GM18519 (cell line): Measurements from ENCODE around the gene FAM120B.

Source experiments
- ATAC-seq: cut with Tn5 transposase; IDR thresholded peaks from one replicate; pipeline ENCODE4 v1.9.1; 2021; ENCODE audit warnings: mild to moderate bottlenecking, moderate library complexity; ENCODE audit not compliant: unreplicated experiment, low FRiP score

Gene FAM120B

DNA sequence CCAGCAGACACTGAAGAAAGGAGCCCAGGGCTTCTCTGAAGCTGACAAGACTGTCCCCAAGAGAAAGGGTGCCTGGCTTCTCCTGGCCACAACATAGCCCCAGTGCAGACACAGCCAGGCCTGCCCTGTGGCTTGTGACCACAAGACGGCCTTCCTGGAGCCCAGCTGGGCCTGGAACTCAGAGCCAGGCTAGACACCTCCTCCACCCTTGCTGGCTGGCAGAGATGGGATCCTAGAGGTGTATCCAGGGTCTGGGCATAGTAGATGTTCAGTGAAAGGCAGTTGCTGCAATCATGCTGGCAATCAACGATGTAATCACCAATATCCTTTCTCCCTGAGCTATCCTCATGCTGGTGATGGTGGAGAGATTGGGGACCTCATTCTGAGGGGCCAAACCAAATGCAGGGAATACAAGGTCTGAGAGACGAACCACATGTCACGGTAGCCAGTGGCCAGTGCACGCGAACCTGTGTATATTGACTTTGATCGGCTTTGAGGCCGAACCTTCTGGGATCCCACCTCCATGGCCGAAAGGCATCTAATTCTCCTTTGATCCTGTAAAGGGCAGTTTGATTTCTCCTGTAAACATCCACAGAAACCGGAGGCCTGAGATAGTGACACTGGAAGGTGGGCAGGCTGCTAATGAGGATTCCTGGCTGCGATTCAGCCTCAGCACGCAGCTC, 131.3 kb downstream of the FAM120B start:
- no peak for ATAC-seq

DNA sequence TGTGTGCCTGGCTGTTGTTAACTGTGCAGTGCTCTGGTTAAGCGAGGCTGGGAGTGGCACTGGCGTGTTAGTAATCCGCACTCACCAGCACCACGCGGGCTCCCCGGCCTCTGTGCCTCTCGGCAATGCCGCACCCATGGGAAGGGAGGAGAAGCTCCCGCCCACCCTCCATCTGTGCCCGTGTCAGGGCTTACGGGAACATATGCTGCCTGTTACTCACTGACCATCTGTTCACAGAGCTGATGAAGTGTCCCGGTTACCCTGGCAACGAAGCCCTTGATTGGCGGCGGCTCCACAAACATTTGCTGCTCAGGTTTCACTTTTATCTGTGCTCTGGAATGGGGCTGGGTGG, 131.8 kb downstream of the FAM120B start:
- ATAC-seq = peak; percentile 62

DNA sequence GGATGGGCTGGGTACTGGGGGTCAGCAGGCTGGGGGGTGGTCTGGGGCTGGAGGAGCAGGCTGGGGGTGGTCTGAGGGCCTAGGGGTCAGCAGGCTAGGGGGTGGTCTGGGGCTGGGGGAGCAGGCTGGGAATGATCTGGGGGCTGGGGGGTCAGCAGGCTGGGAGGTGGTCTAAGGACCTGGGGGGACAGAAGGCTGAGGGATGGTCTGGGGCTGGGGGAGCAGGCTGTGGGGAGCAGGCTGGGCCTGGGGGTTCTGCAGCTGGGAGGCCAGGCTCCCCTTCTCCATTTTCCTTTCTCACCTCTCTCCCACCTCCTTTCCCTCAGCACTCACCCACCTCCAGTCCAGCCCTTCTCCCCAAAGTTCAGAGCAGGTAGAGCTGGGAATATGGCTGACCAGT, 132.3 kb downstream of the FAM120B start:
- ATAC-seq = no peak

DNA sequence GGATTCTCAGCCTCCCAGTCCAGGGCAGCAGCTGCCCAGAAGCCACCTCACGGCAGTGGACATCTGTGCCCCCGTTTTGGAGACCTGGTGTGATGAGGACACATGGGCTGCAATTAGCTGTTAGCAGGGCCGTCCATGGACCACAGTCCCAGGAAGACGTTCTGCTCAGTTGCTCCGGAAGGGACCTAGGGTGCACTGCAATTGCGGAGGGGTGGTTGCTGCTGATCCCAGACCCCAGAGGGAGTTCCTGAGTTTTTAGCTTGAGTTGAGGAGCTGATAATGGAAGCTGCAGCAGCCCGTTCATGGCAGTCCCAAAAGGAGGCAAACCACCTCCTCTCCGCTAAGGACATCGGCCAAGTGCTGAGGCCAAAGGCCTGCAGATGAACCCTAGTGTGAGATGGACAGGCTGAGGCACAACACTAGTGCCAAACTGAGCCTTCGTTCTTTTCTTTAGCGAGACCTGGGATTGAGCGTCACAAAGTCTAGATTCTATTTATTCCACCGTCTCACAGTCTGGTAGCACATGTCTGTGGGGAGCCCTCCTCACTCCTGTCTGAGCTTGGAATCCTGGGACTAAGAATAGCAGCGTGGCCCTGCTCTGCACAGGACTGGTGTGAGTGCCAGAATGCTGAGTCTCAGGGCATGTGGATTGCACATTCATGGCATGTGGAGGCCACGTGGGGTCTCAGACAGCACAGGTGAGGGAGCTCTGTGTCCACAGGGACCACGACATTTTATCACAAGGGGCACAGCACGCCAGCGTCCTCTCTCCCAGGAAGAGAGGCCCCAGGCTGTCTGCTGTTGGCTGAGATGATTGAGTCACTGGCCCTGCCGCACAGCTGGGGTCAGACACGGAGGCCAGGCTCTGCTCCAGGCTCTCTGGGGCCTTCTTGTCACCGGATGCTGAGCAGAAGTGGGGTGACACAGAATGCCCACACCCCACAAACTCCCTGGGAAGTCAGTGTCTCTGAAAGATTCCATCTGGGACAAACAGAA, 133.1 kb downstream of the FAM120B start:
- ATAC-seq = no peak

DNA sequence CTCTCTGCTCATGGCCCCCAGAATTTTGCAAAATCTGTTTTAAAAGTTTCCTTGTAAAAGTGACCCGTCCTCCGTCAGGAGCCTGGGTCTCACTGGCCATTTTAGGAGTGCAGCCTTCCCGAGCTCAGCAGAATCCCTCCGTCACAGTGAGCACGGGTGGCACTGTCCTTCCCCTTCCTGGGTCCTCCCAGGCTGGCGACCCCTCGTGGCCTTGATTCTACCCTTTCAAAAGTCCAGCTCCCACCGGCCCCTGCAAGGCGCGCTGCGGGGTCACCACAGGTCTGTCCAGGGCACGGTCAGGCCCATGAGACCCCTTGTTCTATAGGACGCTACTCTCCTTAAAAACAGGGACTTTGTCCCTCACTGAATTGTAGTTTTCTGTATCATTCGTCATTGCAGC, 133.9 kb downstream of the FAM120B start:
- ATAC-seq = no peak

DNA sequence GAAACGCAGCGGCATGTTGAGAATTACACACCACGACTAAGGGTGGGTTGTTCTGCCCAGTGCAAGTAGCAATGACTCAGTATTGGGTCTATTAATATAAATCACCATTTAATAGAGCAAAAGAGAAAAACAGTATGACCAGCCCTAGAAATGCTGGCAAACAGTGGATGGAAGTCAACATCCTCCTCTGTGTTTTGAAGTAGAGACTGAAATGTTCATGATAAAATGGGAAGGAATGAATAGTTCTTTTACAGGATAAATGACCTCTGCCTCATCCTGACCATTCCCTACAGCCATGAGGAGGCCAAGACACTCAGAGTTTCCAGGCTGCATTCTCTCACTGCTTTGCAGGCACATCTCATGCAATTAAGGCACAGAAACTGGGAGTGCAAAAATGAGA, 134.8 kb downstream of the FAM120B start:
- ATAC-seq = no peak

DNA sequence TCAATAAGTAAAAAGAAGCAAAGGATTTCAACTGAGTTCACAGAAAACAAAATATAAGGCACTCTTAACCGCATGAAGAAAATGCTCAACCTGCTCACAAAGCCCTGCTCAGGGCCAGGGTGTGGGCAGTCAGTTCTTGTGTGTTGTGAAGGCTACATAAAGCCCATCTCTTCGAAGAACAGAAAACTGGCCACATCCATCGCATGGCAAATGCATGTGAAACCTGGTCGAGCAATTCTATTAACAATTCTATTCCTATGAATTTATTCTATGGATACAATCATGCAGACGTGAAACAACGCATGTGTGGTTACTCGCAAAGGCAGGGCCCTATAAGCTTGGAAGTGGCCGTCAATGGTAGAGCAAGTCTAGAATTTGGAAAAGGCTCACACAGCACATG, 136.0 kb downstream of the FAM120B start:
- no peak for ATAC-seq

DNA sequence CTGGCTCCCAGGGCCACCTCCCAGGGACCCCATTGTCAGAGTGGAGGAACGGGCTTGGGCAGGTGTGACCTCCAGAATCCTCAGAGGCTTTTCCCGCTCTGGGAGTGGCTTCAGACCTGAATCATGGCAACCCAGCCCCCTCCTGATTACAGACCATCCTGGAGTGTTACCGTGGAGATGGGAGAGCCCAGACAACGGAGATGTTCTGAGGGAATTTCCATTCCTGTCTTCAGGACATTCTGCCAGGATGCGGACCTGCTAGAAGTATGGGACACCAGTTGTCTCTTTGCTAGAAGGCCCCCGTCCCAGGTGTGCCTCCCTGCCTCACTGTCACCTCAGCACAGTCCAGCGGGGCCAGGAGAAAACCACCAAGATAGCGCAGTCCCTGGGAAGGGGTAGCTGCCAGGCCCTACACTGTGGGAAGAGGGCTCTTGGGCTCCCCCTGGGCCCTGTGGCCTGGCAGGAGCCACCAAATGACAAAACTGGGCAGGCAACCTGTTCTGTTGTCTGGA, 136.6 kb downstream of the FAM120B start:
- no peak for ATAC-seq

DNA sequence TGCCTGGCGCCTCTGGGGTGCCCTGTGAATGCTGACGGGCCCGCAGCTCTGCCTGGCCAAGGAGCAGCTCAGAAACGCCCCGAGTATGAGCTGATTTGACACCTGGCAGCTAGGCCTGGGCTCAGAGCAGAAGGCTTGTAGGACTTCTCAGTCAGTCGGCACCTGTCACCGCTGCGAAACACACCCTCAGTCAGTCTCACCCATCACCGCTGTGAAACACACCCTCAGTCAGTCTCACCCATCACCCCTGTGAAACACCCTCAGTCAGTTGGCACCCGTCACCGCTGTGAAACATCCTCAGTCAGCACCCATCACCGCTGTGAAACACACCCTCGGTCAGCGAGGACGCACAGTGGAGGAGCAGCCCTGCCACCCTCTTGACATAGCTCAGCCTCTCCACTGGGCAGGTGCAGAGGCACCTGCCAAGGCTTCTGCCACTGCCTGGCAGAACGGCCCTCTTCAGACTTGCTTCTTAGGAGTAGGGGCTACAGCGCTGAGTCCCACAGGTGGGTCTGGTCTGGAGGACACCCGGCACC, 137.6 kb downstream of the FAM120B start:
- no peak for ATAC-seq

DNA sequence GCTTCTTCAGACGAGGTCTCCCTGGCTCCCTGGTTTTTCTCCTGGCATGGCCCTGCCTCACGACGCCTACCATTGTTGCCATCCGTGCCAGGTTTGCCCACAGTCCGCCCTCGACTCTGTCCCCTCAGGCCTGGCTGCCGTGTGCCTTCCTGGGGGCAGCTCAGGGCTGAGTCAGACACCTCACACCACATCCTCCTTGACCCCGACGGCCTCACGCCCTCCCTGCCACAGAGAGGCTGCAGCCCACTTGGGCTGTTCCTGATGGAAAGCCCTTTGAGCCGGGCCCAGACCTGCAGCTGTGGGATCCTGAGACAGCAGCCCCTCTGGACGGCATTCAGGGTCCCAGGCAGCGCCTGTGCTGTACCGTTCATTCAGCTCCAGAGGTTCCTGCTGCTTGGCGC, 138.3 kb downstream of the FAM120B start:
- ATAC-seq = no peak

DNA sequence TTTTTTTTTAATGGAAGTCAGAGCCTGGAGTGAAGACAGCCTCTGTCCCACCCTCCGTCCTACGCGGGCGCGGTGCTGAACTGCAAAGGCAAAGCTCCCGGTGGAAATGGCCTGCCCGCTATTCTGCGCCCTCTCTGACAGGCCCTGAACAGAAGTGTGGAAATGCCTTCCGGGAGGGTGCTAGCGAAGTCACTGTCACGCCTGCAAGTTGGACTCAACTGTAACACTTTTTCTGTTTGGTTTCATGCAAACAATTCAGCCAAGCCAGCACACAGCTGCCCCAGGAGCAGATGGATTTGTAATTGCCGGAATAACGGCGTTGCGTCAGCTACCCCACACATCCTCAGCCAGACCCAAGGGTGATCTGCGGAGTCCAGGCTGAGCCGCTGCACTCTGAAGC, 138.9 kb downstream of the FAM120B start:
- ATAC-seq = no peak

DNA sequence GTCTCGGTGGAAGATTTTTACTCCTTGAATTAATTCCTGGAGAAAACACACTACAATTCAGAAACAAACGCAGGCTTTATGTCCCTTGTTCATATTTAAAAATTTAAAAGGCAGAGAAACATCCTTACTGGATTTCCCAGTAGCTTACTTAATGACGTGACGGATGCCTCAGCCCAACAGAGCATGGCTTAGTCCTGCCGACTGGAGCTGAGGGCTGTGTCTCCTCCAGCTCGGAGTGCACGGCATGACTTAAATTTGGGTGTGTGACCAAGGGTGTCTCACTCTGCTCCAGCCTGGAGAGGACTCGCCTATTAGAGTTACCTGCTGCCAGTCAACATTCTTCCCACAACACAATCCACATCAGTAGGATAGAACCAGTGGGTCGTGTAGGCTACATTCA, 139.4 kb downstream of the FAM120B start:
- no peak for ATAC-seq

DNA sequence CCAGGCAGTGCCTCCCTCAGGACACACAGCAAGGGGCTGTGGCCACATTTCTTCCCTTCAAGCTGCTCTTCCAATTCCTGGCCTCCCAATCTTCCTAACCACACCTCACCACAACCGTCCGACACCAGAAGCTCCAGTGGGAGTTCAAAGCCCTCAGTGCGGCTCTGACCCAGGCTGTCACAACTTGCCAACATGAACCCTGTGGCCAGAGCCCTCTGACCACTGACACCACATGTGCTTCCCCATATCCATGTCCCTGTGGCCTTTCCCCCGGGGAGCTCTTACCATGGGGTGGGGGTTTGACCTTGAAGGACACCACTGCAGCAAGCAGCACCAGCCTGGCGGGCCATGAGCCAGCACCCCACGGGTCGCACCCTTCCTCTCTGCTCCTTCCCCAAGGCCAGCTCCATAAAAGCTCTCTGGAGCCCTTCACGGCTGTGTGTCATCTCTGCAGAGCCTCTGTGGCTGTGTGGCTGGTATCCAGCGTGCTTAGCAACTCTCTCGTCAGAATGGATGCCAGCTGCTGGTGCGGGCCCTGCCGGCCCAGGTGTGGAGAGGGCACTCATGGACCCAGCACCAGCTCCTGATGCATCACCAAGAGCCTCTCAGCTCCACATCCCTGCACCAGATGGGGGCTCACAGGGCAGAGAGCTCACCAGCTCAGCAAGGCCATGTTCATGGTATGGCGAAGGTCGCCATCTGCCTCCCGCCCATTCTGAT, 140.4 kb downstream of the FAM120B start:
- ATAC-seq = no peak

DNA sequence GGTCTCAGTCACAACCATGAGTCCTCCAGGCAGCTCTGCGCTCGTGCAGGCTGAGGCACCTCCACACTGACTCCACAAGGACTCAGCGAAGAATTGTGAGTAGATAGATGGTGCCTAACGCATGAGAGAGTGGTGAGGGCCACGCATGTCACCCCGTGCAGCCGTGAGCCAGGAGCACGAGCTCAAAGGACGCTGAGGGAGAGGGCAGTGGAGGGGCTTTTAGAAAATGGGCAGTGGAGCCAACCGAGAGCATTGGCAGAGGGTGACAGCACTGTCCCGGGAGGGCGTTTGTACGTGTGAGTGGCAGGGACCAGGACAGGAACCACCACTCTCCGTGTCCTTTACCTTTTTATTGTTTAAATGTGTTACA, 141.0 kb downstream of the FAM120B start:
- no peak for ATAC-seq

DNA sequence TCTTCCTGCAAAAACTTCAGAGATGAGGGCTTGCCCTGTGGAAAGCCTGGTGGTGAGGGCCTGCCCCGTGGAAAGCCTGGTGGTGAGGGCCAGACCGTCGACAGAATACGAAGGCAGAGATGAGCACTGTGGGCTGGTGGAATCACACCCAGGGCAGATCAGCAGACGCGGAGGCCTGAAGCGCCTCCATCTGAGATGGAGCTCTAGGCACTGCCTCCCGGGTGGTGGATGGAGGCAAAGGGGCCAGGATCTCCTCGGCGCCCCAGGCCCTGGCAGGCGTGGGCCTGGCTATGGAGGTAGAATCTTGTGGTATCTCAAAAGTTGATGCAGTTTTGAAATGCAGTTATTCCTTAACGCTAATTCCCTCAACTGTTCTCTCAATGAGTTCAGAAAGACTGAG, 141.8 kb downstream of the FAM120B start:
- no peak for ATAC-seq

DNA sequence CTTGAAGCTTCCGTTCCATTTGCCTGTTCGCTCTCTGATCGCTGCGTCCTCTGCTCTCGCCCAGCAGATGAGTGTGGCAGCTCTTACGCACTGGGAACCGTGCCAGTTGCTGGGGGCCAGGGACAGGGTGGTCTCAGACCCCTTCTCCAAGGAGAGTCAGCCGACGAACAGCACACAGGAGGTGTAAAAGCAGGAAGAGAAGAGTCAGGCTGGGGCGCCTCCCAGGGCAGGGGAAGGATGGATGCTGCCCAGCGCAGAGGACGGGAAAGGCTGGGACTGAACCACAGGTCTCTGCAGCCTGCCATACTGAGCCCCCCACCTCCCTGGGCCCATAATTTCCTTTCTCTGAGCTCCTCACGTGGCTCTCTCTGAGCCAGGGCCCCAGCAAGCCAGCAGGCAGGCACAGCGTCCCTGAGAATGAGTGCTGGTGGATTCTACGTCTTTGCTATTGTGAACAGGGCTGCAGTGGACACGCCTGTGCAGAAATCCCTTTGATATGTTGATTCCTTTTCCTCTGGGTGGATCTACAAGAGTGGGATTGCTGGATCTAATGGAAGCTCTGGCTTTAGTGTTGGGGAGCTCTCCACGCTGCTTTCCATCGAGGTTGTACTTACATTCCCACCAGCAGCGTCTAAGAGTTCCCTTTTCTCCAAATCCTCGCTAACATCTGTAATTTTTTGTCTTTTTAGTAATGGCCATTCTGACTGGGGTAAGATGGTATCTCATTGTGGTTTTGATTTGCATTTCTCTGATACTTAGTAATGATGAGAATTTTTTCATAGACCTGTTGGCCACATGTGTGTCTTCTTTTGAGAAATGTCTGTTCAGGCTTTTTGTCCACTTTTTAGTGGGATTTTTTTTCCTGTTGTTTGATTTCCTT, 142.4 kb downstream of the FAM120B start:
- ATAC-seq = no peak

DNA sequence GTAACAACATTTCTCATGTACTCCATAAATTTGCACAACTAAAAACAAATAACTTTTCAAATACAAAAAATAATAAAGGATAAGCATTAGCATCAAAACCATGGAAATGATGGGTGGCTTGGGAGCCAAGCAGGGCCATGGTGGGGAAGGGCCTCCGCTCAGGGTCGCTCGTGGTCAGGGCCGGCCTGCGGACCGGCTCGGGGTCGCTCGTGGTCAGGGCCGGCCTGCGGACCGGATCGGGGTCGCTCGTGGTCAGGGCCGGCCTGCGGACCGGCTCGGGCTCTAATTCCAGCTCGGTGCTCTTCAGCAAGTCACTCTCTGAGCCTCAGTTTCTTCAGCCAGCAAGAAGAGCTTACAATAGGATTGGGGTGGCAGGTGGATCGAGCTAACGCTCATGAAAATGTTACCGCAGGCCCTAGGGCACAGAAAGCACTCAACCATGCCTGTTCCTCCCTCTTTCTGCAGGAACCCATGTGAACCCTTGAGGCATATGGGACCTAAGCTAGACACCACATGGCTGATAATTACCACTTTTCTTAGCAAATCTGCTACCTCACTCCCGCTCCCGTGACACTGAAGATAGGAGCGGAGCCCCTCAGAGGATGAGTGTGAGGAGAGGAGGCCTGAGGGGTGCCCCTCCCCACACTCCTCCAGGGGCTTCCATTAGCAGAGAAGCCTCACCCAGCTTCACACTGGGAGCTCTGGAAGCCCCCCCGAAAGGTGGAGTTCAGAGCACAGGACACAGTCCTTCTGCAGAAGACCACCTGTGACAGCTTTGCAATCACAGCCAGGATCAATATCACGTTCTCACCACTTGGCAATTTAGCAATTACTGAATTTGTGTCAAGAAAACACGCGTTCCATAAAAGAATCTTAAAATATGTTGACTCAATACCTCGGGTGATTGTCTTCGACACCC, 143.5 kb downstream of the FAM120B start:
- ATAC-seq = no peak

DNA sequence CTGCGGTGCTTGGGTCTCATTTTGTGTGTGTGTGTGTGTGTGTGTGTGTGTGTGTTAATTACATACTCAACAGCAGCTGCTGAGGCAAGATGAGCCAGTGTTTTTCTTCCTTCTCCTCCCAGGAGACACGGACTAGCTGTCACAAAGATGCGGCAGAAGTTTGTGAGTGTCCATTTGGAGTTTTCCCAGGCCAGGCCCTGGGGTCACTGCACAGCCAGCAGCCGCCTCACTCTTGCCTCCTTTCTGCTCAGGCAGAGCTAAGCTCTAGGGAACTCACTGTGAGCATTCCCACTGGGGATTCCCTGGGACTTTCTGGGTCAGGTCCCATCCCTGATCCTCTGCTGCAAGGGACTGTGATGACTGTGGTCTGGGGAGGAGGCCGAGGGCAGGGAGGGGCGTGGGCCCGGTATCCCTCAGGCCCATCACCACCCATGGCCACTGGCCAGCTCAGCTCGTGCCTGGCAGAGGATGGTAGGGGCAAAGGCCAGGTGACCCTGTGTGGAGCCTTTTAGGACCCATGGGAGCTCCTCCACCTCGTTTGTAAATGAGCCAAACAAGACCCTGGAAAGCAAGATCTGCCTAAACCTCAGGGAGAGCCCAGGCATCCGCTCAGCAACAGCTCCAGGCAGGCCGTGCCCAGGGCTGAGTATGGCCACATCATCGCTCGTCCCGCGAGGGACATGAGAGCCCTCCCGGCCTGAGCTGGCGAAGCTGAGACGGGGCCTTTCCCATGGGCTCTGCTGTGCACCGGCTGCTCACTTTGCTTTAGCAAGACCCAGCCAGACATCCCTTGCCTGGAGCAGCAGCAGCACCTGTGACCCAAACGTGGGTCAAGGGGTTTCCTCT, 144.6 kb downstream of the FAM120B start:
- ATAC-seq = no peak
